ENCODE measurements around the gene KLK4. TPM values are rescaled to one million over a fixed set of nuclear protein-coding genes. Genes with fewer than 3 reads are reported as not detected.

The KLK4 gene
- total and polyA plus RNA-seq, 10 donors: 0.19 to 0.26 (median 0.20) TPM; not detected in 7

DNA sequence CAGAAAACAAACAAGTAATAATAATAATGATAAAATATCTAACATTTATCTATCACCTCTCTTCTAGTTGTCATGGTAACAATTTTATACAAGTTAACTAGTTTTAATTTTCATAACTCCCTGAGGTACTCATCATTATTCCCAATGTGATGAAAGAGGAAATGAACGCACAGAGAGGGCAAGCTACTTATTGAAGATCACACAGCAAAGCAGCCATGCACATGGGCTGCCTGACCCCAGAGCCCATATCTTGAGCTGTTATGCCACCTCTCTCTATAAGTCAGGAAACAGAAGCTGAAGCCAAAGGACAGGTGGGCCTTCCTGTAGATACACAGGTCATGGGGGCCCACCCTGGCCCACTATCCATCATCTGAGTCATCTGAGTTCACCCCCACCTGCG is 4.9 kb upstream of the KLK4 start:
- no peak for DNase-seq
- no peak overlapping the region for H3K27ac ChIP-seq
- H3K9me3 ChIP-seq: no peaks in the 10 kb centered on the region
- intact Hi-C loops (cut with DNase I; ENCODE audit: low total_unique reads): no loop called here
- no peak overlapping the region for H3K4me3 ChIP-seq
- TF ChIP-seq POLR2AphosphoS5 (IDR thresholded peaks at IDR 0.05) (no peak), CTCF (IDR thresholded peaks at IDR 0.05 in 8 of 11, conservative IDR thresholded peaks at IDR 0.05 in 3 of 11) (no peak), POLR2A (IDR thresholded peaks at IDR 0.05) (no peak)
- no peaks in the 10 kb centered on the region for H3K36me3 ChIP-seq
- H3K4me1 ChIP-seq: no peaks in the 10 kb centered on the region
- WGBS, 5 donors: 52 to 90% (median 70%) methylated on average over 2 of the region's 2 CpGs
- peaks cover 3 to 89% (median 15%) of the 10 kb centered on the region in 7 donors for H3K27me3 ChIP-seq (replicated peaks in 1 of 7)

DNA sequence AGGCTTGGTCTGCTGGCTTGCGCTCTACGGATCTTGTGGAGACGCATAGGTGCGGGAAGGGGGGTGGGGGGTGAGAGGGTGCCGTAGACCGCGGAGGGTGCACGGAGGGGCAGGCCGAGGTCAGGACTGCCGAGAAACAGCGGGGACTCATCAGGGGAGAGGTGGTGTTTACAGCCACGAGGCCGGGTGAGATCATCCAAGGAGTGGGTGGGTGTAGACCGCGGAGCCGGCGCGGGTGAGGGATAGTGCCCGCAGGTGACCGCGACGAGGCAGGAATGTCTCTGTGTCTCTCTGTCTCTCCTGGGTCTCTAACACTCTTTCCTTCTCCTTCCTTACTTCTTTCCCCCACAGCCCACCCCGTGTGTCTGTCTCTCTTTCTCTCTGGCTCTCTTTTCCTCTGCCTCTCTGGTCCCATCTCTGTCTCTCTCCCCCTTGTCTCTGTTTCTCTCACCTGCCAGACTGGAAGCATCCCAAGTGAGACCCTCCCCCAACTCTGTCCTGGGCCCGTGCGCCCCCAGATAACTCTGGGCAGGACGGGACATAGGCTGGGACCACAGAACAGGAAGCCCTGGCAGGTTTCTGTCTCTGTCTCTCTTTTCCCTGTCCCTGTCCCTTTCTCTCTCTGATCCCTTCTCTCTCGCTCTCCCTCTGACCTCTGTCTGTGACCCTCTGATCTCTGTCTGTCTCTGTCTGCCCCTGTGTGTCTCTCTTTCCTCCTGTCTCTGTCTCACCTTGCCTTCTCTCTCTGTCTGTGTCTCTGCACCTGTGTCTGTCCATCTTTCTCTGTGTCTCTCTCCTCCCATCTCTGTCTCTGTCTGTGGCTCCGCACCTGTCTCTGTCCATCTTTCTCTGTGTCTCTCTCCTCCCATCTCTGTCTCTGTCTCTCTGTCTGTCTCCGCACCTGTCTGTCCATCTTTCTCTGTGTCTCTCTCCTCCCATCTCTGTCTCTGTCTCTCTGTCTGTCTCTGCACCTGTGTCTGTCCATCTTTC is 1.8 kb upstream of the KLK4 start:
- H3K9me3 ChIP-seq: no peaks in the 10 kb centered on the region
- H3K27me3 ChIP-seq (replicated peaks in 1 of 7): peaks cover 3 to 92% (median 32%) of the 10 kb centered on the region in 7 donors
- WGBS, 5 donors: 11 to 13% (median 12%) methylated on average over 29 of the region's 29 CpGs
- DNase-seq: no peak
- no peak for TF ChIP-seq POLR2A (IDR thresholded peaks at IDR 0.05)
- intact Hi-C loops (cut with DNase I; ENCODE audit: low total_unique reads): no loop called here
- H3K36me3 ChIP-seq: no peaks in the 10 kb centered on the region
- no peak overlapping the region for H3K27ac ChIP-seq
- no peak overlapping the region for H3K4me3 ChIP-seq
- peaks cover 0 to 9% (median 0%) of the 10 kb centered on the region in 6 donors for H3K4me1 ChIP-seq

GRCh38 chr19:50912102-50912599 is 956 bp upstream of the KLK4 start:
- Histone ChIP-seq H3K9me3 (no peaks in the 10 kb centered on the region), H3K4me1 (peaks cover 0 to 9% (median 0%) of the 10 kb centered on the region in 6 donors), H3K4me3 (no peak overlapping the region), H3K36me3 (no peaks in the 10 kb centered on the region), H3K27ac (no peak overlapping the region), H3K27me3 (replicated peaks in 1 of 7) (peaks cover 3 to 92% (median 32%) of the 10 kb centered on the region in 7 donors)
- intact Hi-C loops (cut with DNase I; ENCODE audit: low total_unique reads): no loop called here
- no peak for DNase-seq
- 16 to 24% (median 23%) methylated on average over 20 to 21 of the region's 21 CpGs for WGBS, 5 donors
- TF ChIP-seq CTCF (IDR thresholded peaks at IDR 0.05 in 8 of 11, conservative IDR thresholded peaks at IDR 0.05 in 3 of 11) (no peak), POLR2A (IDR thresholded peaks at IDR 0.05) (no peak), POLR2AphosphoS5 (IDR thresholded peaks at IDR 0.05) (no peak)

DNA sequence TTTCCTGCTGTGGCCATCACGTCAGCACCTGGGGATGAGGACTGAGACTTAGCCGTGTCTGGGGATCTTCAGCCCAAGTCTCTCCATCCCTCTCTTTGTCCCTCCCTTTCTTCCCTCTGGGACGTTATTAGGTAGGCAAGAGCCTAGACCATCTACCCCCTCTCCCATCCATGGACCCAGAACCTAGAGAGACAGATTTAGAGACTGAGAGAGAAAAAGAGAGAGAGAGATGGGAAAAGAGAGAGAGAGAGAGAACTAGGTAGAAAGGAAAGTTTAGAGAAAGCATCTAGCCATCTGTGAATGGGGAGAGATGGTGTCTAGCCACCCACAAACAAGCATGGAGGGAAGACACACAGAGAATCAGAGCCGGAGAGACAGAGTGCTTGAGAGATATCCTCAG is 473 bp downstream of the KLK4 start:
- intact Hi-C loops (cut with DNase I; ENCODE audit: low total_unique reads): no loop called here
- WGBS, 5 donors: 52 to 79% (median 63%) methylated on average over 4 of the region's 4 CpGs
- no peak for TF ChIP-seq CTCF (IDR thresholded peaks at IDR 0.05 in 8 of 11, conservative IDR thresholded peaks at IDR 0.05 in 3 of 11)
- TF ChIP-seq POLR2AphosphoS5 (IDR thresholded peaks at IDR 0.05): no peak
- no peak for TF ChIP-seq POLR2A (IDR thresholded peaks at IDR 0.05)

More for the DNA sequence above, 473 bp downstream of the KLK4 start:
- H3K4me1 ChIP-seq: peaks cover 0 to 9% (median 0%) of the 10 kb centered on the region in 6 donors
- no peak for DNase-seq
- H3K27ac ChIP-seq: no peak overlapping the region
- H3K9me3 ChIP-seq: no peaks in the 10 kb centered on the region
- H3K36me3 ChIP-seq: no peaks in the 10 kb centered on the region
- no peak overlapping the region for H3K4me3 ChIP-seq
- H3K27me3 ChIP-seq (replicated peaks in 1 of 7): peaks cover 0 to 91% (median 35%) of the 10 kb centered on the region in 7 donors

All from spleen (tissue), 11 donors.